ENCODE measurements around the gene RERE. TPM values are rescaled to one million over a fixed set of nuclear protein-coding genes. Genes with fewer than 3 reads are reported as not detected.

The RERE gene
- total and polyA plus RNA-seq, 2 experiments from 2014 or later = 148 to 170 TPM

- Histone ChIP-seq H3K79me2 (replicated peaks; ENCODE audit: insufficient read depth) (peaks cover 100% of the 10 kb centered on the region), H3F3A (replicated peaks; ENCODE audit: low read depth) (no peaks in the 10 kb centered on the region), H3K36me3 (ENCODE audit: insufficient read depth) (no peaks in the 10 kb centered on the region), H3K4me2 (no peak overlapping the region), H3K27ac (ENCODE audit: low read depth) (no peak overlapping the region), H2AFZ (no peak overlapping the region), H3K27me3 (ENCODE audit: insufficient read depth) (no peaks in the 10 kb centered on the region), H3K4me3 (no peak overlapping the region), H4K20me1 (replicated peaks; ENCODE audit: insufficient read depth) (peaks cover 41% of the 10 kb centered on the region), H3K9me2 (ENCODE audit: insufficient read depth) (no peaks in the 10 kb centered on the region), H3K4me1 (ENCODE audit: insufficient read depth) (peaks cover 42% of the 10 kb centered on the region)
- no peak for TF ChIP-seq ZNF114 (CRISPR knock-in tag; IDR thresholded peaks at IDR 0.05)
- TF ChIP-seq CREB1 (CRISPR knock-in tag; IDR thresholded peaks at IDR 0.05; ENCODE audit: low read depth) = no peak
- TF ChIP-seq ZNF462 (CRISPR knock-in tag; IDR thresholded peaks at IDR 0.05) = no peak
- ATAC-seq (no peak), DNase-seq (ENCODE audit: low spot score) (no peak)
- Mint-ChIP-seq H3K27ac (0 out of 2 replicates have a peak overlapping the region, but pooled peaks have one; percentile 4), H3K27me3 (ENCODE audit: insufficient read depth, low read depth, poor library complexity) (peaks cover 3% of the 10 kb centered on the region), H3K9me3 (no peaks in the 10 kb centered on the region), H3K4me3 (no peak overlapping the region), H3K36me3 (ENCODE audit: low read depth) (peaks cover 14% of the 10 kb centered on the region), H3K4me1 (peaks cover 65% of the 10 kb centered on the region)
Measured at GRCh38 chr1:8591569-8591968, 225.9 kb downstream of the RERE start.

GRCh38 chr1:8590721-8591351 is 226.6 kb downstream of the RERE start:
- Histone ChIP-seq H3K79me2 (replicated peaks; ENCODE audit: insufficient read depth) (peaks cover 100% of the 10 kb centered on the region), H3K27ac (ENCODE audit: low read depth) (no peak overlapping the region), H3K36me3 (ENCODE audit: insufficient read depth) (no peaks in the 10 kb centered on the region), H4K20me1 (replicated peaks; ENCODE audit: insufficient read depth) (peaks cover 42% of the 10 kb centered on the region), H3K27me3 (ENCODE audit: insufficient read depth) (no peaks in the 10 kb centered on the region), H3K4me3 (no peak overlapping the region), H3K9me2 (ENCODE audit: insufficient read depth) (no peaks in the 10 kb centered on the region), H3K4me2 (no peak overlapping the region), H2AFZ (no peak overlapping the region), H3K4me1 (ENCODE audit: insufficient read depth) (peaks cover 42% of the 10 kb centered on the region), H3F3A (replicated peaks; ENCODE audit: low read depth) (no peaks in the 10 kb centered on the region)
- Mint-ChIP-seq H3K36me3 (ENCODE audit: low read depth) (peaks cover 14% of the 10 kb centered on the region), H3K27ac (no peak overlapping the region; the same call in 1 of the 2 replicates), H3K4me3 (no peak overlapping the region), H3K4me1 (peaks cover 66% of the 10 kb centered on the region), H3K27me3 (ENCODE audit: insufficient read depth, low read depth, poor library complexity) (peaks cover 2% of the 10 kb centered on the region), H3K9me3 (no peaks in the 10 kb centered on the region)
- ATAC-seq (no peak), DNase-seq (ENCODE audit: low spot score) (no peak)
- no peak for TF ChIP-seq CTCF (conservative IDR thresholded peaks at IDR 0.05; ENCODE audit: low read depth in 2 of 2)
